HEK293T (cell line): Measurements from ENCODE around the gene MAP4K4.

Experiments
- ARNT ChIP-seq: fragments of 450-650 bp; IDR thresholded peaks from 2 replicates; pipeline ENCODE4 v1.6.1; 2017; ENCODE audit warnings: mild to moderate bottlenecking
- BHLHE40 ChIP-seq: fragments of 450-650 bp; IDR thresholded peaks from 2 replicates; pipeline ENCODE4 v1.6.1; 2016; ENCODE audit warnings: mild to moderate bottlenecking, moderate library complexity, borderline replicate concordance
- CTBP1 ChIP-seq: fragments of 450-650 bp; IDR thresholded peaks from 2 replicates; pipeline ENCODE4 v1.6.1; 2016; ENCODE audit warnings: borderline replicate concordance
- ELF4 ChIP-seq: fragments of 450-650 bp; IDR thresholded peaks from 2 replicates; pipeline ENCODE4 v1.6.1; 2017; ENCODE audit warnings: antibody characterized with exemption
- FOXA1 ChIP-seq: fragments of 450-650 bp; IDR thresholded peaks from 2 replicates; pipeline ENCODE4 v1.6.1; 2016; ENCODE audit warnings: mild to moderate bottlenecking
- FOXK2 ChIP-seq: fragments of 450-650 bp; IDR thresholded peaks from 2 replicates; pipeline ENCODE4 v1.6.1; 2016; ENCODE audit warnings: mild to moderate bottlenecking
- FOXM1 ChIP-seq: fragments of 450-650 bp; IDR thresholded peaks from 2 replicates; pipeline ENCODE4 v1.6.1; 2017; ENCODE audit warnings: mild to moderate bottlenecking, borderline replicate concordance
- HDGF ChIP-seq: fragments of 450-650 bp; IDR thresholded peaks from 2 replicates; pipeline ENCODE4 v1.6.1; 2017; ENCODE audit warnings: antibody characterized with exemption, borderline replicate concordance
- L3MBTL2 ChIP-seq: fragments of 450-650 bp; conservative IDR thresholded peaks from 2 replicates; pipeline ENCODE4 v1.6.1; 2016; ENCODE audit warnings: mild to moderate bottlenecking
- NFRKB ChIP-seq: fragments of 450-650 bp; IDR thresholded peaks from 2 replicates; pipeline ENCODE4 v1.6.1; 2016; ENCODE audit warnings: mild to moderate bottlenecking, moderate library complexity
- SP1 ChIP-seq: fragments of 450-650 bp; IDR thresholded peaks from 2 replicates; pipeline ENCODE4 v1.6.1; 2017
- SUZ12 ChIP-seq: fragments of 450-650 bp; IDR thresholded peaks from 2 replicates; pipeline ENCODE4 v1.6.1; 2016; ENCODE audit warnings: mild to moderate bottlenecking
- TARDBP ChIP-seq: fragments of 450-650 bp; IDR thresholded peaks from 2 replicates; pipeline ENCODE4 v1.6.1; 2016
- ZNF384 ChIP-seq: fragments of 450-650 bp; IDR thresholded peaks from 2 replicates; pipeline ENCODE4 v1.6.1; 2016

GRCh38 chr2:101811226-101812015, 113.9 kb downstream of the MAP4K4 start:
- no peak for TF ChIP-seq CTBP1
- TF ChIP-seq SP1, result no peak
- no peak for TF ChIP-seq FOXA1
- no peak for TF ChIP-seq NFRKB
- TF ChIP-seq SUZ12, result no peak
- TF ChIP-seq ELF4, result no peak
- no peak for TF ChIP-seq FOXK2
- TF ChIP-seq BHLHE40, result no peak
- TF ChIP-seq TARDBP, result no peak
- TF ChIP-seq ZNF384, result no peak
- TF ChIP-seq ARNT, result no peak
- no peak for TF ChIP-seq HDGF
- no peak for TF ChIP-seq L3MBTL2
- no peak for TF ChIP-seq FOXM1
